Tibial artery (tissue), 4 donors: ENCODE measurements around the gene RAC3.

Source experiments
- DNase-seq, 2 donors: peaks; one replicate each; pipeline ENCODE4 v3.0.0-alpha.2; 2019
- H3K27ac ChIP-seq, 2 donors: fragments of 200-600 bp; sonication (generic) in 1 of 2; 1 replicate in 1 of 2; 2 replicates in 1 of 2; pipeline ENCODE4 v1.5.1; 2018 to 2019; ENCODE audit warnings: mild to moderate bottlenecking in 1 of 2
- H3K27me3 ChIP-seq, 2 donors: fragments of 200-600 bp; sonication (generic) in 1 of 2; one replicate each; pipeline versions ENCODE4 v1.5.1 to v1.6.0; 2016 to 2019
- H3K36me3 ChIP-seq, 3 donors: fragments of 200-600 bp; sonication (generic) in 2 of 3; one replicate each; pipeline ENCODE4 v1.5.1; 2016 to 2019; ENCODE audit warnings: mild to moderate bottlenecking in 2 of 3
- H3K4me1 ChIP-seq, 4 donors: fragments of 200-600 bp; sonication (generic) in 2 of 4; 1 replicate in 3 of 4; 2 replicates in 1 of 4; pipeline ENCODE4 v1.5.1; 2016 to 2019
- H3K4me3 ChIP-seq, 2 donors: fragments of 200-600 bp; sonication (generic) in 1 of 2; 1 replicate in 1 of 2; 2 replicates in 1 of 2; pipeline ENCODE4 v1.5.1; 2018 to 2019; ENCODE audit warnings: mild to moderate bottlenecking in 2 of 2
- H3K9me3 ChIP-seq, 3 donors: fragments of 200-600 bp; sonication (generic) in 1 of 3; one replicate each; pipeline ENCODE4 v1.5.1; 2016 to 2019
- intact Hi-C: fragments of 100-400 bp; cut with DNase I; formaldehyde crosslinking; loops from one replicate; pipeline ENCODE4 v1.15.0; 2023; ENCODE audit warnings: low total_unique reads
- TF ChIP-seq, protein P1 (sequence below), 2 experiments: fragments of 200-600 bp in 1 of 2; fragments of 450-650 bp in 1 of 2; IDR thresholded peaks; one replicate each; pipeline ENCODE4 v1.5.1; 2017 to 2019; ENCODE audit warnings: antibody characterized with exemption in 2 of 2, mild to moderate bottlenecking in 1 of 2, moderate library complexity in 1 of 2

The RAC3 gene

DNA sequence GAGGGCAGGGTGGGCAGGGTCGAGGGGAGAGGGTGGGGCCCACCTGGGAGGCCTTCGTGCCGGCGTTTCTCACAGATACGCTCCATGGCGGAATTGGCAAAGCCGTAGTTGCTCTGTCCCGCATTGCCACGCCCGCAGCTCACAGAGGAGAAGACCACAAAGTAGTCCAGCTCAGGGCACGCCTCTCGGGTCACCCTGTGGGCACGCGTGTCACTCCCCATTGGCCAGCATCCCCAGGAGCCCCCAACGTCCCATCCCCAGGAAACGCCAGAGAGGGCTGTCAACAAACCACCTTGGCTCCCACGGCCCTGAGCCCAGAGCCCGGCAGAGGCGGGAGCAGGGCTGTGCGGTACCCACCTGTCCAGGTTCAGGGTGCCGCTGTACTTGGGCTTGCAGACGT lies 50.5 kb downstream of the RAC3 start:
- Histone ChIP-seq H3K4me1 (no peaks in the 10 kb centered on the region), H3K36me3 (peaks cover 70 to 92% (median 88%) of the 10 kb centered on the region in 3 donors), H3K9me3 (no peaks in the 10 kb centered on the region), H3K27me3 (no peaks in the 10 kb centered on the region), H3K4me3 (no peak overlapping the region), H3K27ac (no peak overlapping the region)
- intact Hi-C loops, result no loop called here
- no peak for DNase-seq
- TF ChIP-seq, protein P1, sequence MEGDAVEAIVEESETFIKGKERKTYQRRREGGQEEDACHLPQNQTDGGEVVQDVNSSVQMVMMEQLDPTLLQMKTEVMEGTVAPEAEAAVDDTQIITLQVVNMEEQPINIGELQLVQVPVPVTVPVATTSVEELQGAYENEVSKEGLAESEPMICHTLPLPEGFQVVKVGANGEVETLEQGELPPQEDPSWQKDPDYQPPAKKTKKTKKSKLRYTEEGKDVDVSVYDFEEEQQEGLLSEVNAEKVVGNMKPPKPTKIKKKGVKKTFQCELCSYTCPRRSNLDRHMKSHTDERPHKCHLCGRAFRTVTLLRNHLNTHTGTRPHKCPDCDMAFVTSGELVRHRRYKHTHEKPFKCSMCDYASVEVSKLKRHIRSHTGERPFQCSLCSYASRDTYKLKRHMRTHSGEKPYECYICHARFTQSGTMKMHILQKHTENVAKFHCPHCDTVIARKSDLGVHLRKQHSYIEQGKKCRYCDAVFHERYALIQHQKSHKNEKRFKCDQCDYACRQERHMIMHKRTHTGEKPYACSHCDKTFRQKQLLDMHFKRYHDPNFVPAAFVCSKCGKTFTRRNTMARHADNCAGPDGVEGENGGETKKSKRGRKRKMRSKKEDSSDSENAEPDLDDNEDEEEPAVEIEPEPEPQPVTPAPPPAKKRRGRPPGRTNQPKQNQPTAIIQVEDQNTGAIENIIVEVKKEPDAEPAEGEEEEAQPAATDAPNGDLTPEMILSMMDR (IDR thresholded peaks at IDR 0.05), result no peak

DNA sequence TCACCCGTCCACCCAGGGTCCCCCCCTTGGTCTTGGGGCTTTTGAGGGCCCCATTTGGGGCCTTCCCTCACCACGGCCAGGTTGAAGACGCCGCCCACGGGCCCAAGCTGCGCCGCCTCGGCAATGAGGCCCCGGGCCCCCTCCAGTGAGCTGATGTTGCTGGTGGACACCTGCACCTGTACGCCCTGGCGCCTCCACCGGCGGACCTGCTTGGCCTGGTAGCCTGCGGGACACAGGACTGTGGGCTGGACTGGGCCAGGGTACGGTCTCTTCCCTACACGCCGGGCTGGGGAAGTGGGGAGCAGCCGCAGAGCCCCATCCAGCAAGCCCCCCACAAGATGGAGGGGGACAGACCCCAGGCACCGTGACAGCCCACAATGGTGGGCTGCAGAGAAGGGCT lies 51.0 kb downstream of the RAC3 start:
- Histone ChIP-seq H3K27ac (no peak overlapping the region), H3K4me1 (no peaks in the 10 kb centered on the region), H3K36me3 (peaks cover 75 to 97% (median 93%) of the 10 kb centered on the region in 3 donors), H3K27me3 (no peaks in the 10 kb centered on the region), H3K4me3 (no peak overlapping the region), H3K9me3 (no peaks in the 10 kb centered on the region)
- TF ChIP-seq, protein P1 (IDR thresholded peaks at IDR 0.05), result no peak
- DNase-seq, result no peak
- intact Hi-C loops, result no loop called here

DNA sequence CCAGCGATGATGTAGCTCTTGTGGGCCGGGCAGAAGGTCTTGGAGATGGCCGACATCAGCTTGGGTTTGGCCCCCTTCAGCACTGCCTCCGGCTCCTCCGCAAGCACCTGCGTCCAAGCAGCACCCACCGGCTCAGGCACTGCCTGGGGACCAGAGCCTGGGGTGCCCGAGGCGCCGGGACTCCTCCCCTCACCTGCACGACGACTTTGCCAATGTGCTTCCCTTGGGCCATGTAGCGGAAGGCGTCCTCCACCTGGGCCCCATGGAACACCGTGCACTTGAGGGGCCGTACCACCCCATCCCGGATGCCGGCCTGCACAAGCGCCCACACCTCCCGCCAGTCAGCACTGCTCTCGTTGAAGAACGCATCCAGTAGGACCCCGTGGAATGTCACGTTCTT lies 51.5 kb downstream of the RAC3 start:
- Histone ChIP-seq H3K4me1 (no peaks in the 10 kb centered on the region), H3K9me3 (no peaks in the 10 kb centered on the region), H3K27me3 (no peaks in the 10 kb centered on the region), H3K4me3 (no peak overlapping the region), H3K27ac (no peak overlapping the region), H3K36me3 (peaks cover 80 to 100% (median 99%) of the 10 kb centered on the region in 3 donors)
- TF ChIP-seq, protein P1 (IDR thresholded peaks at IDR 0.05), result no peak
- no peak for DNase-seq
- intact Hi-C loops, result no loop called here
